Pancreas (tissue), 10 donors: ENCODE results near the gene SLC6A20. TPM values are rescaled to one million over a fixed set of nuclear protein-coding genes. Genes with fewer than 3 reads are reported as not detected.

ENCODE experiments used
- ATAC-seq, 4 donors: fragments of 200-7000 bp; cut with Tn5 transposase; one replicate each; pipeline versions ENCODE4 v1.8.0 to v1.9.1; 2020; ENCODE audit warnings: mild to moderate bottlenecking in 4 of 4, moderate library complexity in 4 of 4
- DNase-seq, 6 donors: peaks; one replicate each; pipeline ENCODE4 v3.0.0-alpha.2; 2020
- FAIRE-seq: peaks from 2 replicates; lab custom pipeline; 2012; peaks lifted over from hg19 to GRCh38; lab: Jason Lieb, UNC
- H3K27ac ChIP-seq, 4 donors: fragments of 200-600 bp; sonication (generic); 1 replicate in 3 of 4; 2 replicates in 1 of 4; pipeline versions ENCODE4 v1.5.0 to v1.8.0; 2020
- H3K27me3 ChIP-seq, 4 donors: fragments of 200-600 bp; one replicate each; pipeline ENCODE4 v1.8.0; 2021
- H3K36me3 ChIP-seq, 3 donors: fragments of 200-600 bp; sonication (generic) in 1 of 3; one replicate each; pipeline versions ENCODE4 v1.5.0 to v1.8.0; 2020 to 2021
- H3K4me1 ChIP-seq, 3 donors: fragments of 200-600 bp; one replicate each; pipeline ENCODE4 v1.8.0; 2021
- H3K4me3 ChIP-seq, 4 donors: fragments of 200-600 bp; sonication (generic) in 2 of 4; one replicate each; pipeline versions ENCODE4 v1.5.0 to v1.8.0; 2020 to 2021
- H3K9me3 ChIP-seq, 4 donors: fragments of 200-600 bp; one replicate each; pipeline ENCODE4 v1.8.0; 2021
- WGBS, 2 donors: extraction: QIAGEN DNeasy Blood & Tissue Kit; methylation state at CpG; one replicate each; pipeline ENCODE4 v1.1.7; 2013; 5-methylcytosine and 5-hydroxymethylcytosine counted together
- intact Hi-C, 3 donors: fragments of 100-400 bp; cut with DNase I; formaldehyde crosslinking; loops; one replicate each; pipeline versions ENCODE4 v1.11.1 to v1.14.2; 2022
- polyA plus RNA-seq, 2 donors: library from polyadenylated mRNA; stranded (reverse); fragments of 200-250 nt; gene quantifications; one replicate each; pipeline ENCODE4 v1.2.3, GENCODE V29; 2013
- total RNA-seq, 6 donors: library from RNA; stranded (reverse); fragmentation: NEBNext Ultra II Directional in 4 of 6; extraction: Animal tissue kit (Norgen Biotek cat#: 25700) in 4 of 6; gene quantifications; one replicate each; pipeline versions ENCODE4 v1.2.1 to v1.2.4, GENCODE V29; 2021 to 2023
- TF ChIP-seq, protein P1 (sequence below), 4 donors: fragments of 200-600 bp; sonication (generic) in 3 of 4; IDR thresholded peaks; one replicate each; pipeline versions ENCODE4 v1.5.0 to v1.8.0; 2021; ENCODE audit warnings: antibody characterized with exemption in 4 of 4
- donor health status: healthy with polysubstance abuse.
- donor health status: DM: no; HTN: no; CAD: no; lungs with moderate emphysema.
- donor health status: DM: no; HTN: no; CAD: no.
- donor health status: control.
- donor health status: control.
- donor health status: Bipolar disorder and iron deficiency.
- donor health status: DM: yes; HTN: yes; CAD: no.
- donor health status: DM: no; HTN: no; CAD: no.
- donor health status: DM: no; HTN: no; CAD: no.
- donor health status: DM: yes; HTN: yes; CAD: no.

SLC6A20 gene
- total and polyA plus RNA-seq, 8 donors, result 3.1 to 11.3 (median 5.7) TPM

- intact Hi-C loops, result no loop called here
- no peak for DNase-seq
- Histone ChIP-seq H3K36me3 (peaks cover 4 to 49% (median 22%) of the 10 kb centered on the region in 3 donors), H3K9me3 (no peaks in the 10 kb centered on the region), H3K27ac (no peak overlapping the region), H3K4me3 (no peak overlapping the region), H3K27me3 (no peaks in the 10 kb centered on the region), H3K4me1 (no peaks in the 10 kb centered on the region)
- ATAC-seq, result no peak
- TF ChIP-seq, protein P1, sequence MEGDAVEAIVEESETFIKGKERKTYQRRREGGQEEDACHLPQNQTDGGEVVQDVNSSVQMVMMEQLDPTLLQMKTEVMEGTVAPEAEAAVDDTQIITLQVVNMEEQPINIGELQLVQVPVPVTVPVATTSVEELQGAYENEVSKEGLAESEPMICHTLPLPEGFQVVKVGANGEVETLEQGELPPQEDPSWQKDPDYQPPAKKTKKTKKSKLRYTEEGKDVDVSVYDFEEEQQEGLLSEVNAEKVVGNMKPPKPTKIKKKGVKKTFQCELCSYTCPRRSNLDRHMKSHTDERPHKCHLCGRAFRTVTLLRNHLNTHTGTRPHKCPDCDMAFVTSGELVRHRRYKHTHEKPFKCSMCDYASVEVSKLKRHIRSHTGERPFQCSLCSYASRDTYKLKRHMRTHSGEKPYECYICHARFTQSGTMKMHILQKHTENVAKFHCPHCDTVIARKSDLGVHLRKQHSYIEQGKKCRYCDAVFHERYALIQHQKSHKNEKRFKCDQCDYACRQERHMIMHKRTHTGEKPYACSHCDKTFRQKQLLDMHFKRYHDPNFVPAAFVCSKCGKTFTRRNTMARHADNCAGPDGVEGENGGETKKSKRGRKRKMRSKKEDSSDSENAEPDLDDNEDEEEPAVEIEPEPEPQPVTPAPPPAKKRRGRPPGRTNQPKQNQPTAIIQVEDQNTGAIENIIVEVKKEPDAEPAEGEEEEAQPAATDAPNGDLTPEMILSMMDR (IDR thresholded peaks at IDR 0.05), result no peak
- FAIRE-seq, result no peak
- 82 to 92% methylated on average over 6 of the region's 6 CpGs for WGBS, 2 donors
Measured at GRCh38 chr3:45741742-45742460, 54.4 kb downstream of the SLC6A20 start.

DNA sequence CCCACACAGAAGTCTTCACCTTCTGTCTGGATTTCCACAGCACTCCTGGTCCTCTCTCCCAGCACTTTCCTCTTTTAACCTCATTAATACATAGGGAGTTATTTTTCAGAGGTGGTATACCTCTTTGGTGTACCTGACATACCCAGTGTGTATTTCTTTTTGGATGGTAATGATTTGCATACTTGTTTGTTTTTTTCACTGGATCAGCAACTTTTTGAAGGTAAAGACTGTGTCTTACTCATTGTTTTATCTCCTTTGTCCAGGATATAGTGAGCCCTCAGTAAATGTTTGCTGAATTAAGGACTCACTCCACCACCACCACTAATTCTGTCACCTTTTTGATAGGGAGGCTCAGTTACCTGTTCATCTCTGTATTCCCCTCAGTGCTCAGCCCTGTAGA lies 55.1 kb downstream of the SLC6A20 start:
- TF ChIP-seq, protein P1 (IDR thresholded peaks at IDR 0.05), result no peak
- peaks cover 4 to 48% (median 22%) of the 10 kb centered on the region in 3 donors for H3K36me3 ChIP-seq
- H3K9me3 ChIP-seq, result no peaks in the 10 kb centered on the region

DNA sequence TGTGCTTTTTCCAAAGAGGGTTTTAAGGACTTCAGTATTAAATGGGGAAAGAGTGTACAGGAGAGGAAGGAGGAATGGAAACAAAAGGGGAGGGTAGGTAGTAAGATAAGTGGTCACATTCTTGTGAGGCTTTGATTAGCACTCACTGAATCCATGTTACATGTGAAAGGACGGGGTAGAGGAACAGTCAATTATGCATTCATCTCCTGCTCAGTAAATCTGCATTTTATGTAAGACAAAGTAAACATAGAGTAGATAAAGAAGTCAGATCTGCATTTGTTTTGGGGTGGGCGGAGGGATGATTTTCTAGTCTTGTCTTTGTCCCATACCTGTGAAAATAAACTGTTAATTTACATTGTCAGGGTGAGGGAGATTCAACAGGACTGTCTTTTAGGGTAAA lies 56.3 kb downstream of the SLC6A20 start:
- ATAC-seq, result no peak
- peaks cover 8 to 59% (median 22%) of the 10 kb centered on the region in 3 donors for H3K36me3 ChIP-seq
- H3K9me3 ChIP-seq, result no peaks in the 10 kb centered on the region
- DNase-seq, result no peak
- FAIRE-seq, result no peak
- no peak overlapping the region for H3K27ac ChIP-seq
- no peaks in the 10 kb centered on the region for H3K27me3 ChIP-seq
- no peaks in the 10 kb centered on the region for H3K4me1 ChIP-seq
- TF ChIP-seq, protein P1 (IDR thresholded peaks at IDR 0.05), result no peak
- WGBS, 2 donors, result 89 to 93% methylated on average over 2 of the region's 2 CpGs
- H3K4me3 ChIP-seq, result no peak overlapping the region
- intact Hi-C loops, result no loop called here

More for the DNA sequence above, 55.1 kb downstream of the SLC6A20 start:
- H3K27me3 ChIP-seq, result no peaks in the 10 kb centered on the region
- H3K4me1 ChIP-seq, result no peaks in the 10 kb centered on the region
- no peak overlapping the region for H3K4me3 ChIP-seq
- intact Hi-C loops, result no loop called here
- DNase-seq, result no peak
- FAIRE-seq, result no peak
- ATAC-seq, result no peak
- no peak overlapping the region for H3K27ac ChIP-seq

GRCh38 chr3:45737234-45737633 lies 59.1 kb downstream of the SLC6A20 start:
- FAIRE-seq (no peak), DNase-seq (no peak), ATAC-seq (no peak)
- Histone ChIP-seq H3K27ac (no peak overlapping the region), H3K36me3 (peaks cover 9 to 66% (median 19%) of the 10 kb centered on the region in 3 donors), H3K4me3 (no peak overlapping the region), H3K9me3 (no peaks in the 10 kb centered on the region), H3K27me3 (no peaks in the 10 kb centered on the region), H3K4me1 (no peaks in the 10 kb centered on the region)
- TF ChIP-seq, protein P1 (IDR thresholded peaks at IDR 0.05), result no peak
- intact Hi-C loops, result no loop called here
- WGBS, 2 donors, result 96 to 98% methylated on average over 2 of the region's 2 CpGs

- no peak for ATAC-seq
- H3K27ac ChIP-seq, result no peak overlapping the region
- H3K36me3 ChIP-seq, result peaks cover 9 to 69% (median 19%) of the 10 kb centered on the region in 3 donors
- H3K27me3 ChIP-seq, result no peaks in the 10 kb centered on the region
- FAIRE-seq, result no peak
- no peaks in the 10 kb centered on the region for H3K4me1 ChIP-seq
- H3K9me3 ChIP-seq, result no peaks in the 10 kb centered on the region
- intact Hi-C loops, result no loop called here
- H3K4me3 ChIP-seq, result no peak overlapping the region
- no peak for DNase-seq
- TF ChIP-seq, protein P1 (IDR thresholded peaks at IDR 0.05), result no peak
Measured at GRCh38 chr3:45736707-45737106, 59.6 kb downstream of the SLC6A20 start.
